ENCODE data around the gene CCR5AS.

CCR5AS gene

DNA sequence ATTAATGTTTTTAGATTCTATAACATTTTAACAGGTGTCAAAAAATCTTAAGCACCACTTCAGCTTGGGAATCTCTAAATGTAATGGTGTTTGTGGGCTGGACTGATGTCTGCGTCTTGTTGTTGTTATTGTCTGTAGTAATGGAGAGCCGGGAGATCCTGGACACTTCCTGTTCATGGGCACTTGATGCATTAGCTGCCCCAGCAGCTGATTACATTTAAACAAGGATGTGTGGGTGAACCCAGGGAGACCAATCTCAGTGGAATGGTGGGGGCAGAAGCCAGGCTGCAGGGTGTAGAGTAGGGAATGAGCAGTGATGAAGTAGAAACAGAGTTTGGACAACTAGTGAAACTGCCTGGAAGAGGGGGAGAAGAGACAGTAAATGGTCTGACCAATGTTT lies 7.8 kb downstream of the CCR5AS start:
- Histone ChIP-seq H3K4me1 (no peaks in the 10 kb centered on the region), H3K27ac (no peak overlapping the region), H3K4me3 (no peak overlapping the region), H3K36me3 (no peaks in the 10 kb centered on the region), H3K9me3 (no peaks in the 10 kb centered on the region), H3K27me3 (no peaks in the 10 kb centered on the region)
- TF ChIP-seq, protein P1, sequence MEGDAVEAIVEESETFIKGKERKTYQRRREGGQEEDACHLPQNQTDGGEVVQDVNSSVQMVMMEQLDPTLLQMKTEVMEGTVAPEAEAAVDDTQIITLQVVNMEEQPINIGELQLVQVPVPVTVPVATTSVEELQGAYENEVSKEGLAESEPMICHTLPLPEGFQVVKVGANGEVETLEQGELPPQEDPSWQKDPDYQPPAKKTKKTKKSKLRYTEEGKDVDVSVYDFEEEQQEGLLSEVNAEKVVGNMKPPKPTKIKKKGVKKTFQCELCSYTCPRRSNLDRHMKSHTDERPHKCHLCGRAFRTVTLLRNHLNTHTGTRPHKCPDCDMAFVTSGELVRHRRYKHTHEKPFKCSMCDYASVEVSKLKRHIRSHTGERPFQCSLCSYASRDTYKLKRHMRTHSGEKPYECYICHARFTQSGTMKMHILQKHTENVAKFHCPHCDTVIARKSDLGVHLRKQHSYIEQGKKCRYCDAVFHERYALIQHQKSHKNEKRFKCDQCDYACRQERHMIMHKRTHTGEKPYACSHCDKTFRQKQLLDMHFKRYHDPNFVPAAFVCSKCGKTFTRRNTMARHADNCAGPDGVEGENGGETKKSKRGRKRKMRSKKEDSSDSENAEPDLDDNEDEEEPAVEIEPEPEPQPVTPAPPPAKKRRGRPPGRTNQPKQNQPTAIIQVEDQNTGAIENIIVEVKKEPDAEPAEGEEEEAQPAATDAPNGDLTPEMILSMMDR (IDR thresholded peaks at IDR 0.05), result no peak
- intact Hi-C loops (cut with DNase I), result no loop called here
- DNase-seq (ENCODE audit: low spot score in 2 of 2), result no peak

DNA sequence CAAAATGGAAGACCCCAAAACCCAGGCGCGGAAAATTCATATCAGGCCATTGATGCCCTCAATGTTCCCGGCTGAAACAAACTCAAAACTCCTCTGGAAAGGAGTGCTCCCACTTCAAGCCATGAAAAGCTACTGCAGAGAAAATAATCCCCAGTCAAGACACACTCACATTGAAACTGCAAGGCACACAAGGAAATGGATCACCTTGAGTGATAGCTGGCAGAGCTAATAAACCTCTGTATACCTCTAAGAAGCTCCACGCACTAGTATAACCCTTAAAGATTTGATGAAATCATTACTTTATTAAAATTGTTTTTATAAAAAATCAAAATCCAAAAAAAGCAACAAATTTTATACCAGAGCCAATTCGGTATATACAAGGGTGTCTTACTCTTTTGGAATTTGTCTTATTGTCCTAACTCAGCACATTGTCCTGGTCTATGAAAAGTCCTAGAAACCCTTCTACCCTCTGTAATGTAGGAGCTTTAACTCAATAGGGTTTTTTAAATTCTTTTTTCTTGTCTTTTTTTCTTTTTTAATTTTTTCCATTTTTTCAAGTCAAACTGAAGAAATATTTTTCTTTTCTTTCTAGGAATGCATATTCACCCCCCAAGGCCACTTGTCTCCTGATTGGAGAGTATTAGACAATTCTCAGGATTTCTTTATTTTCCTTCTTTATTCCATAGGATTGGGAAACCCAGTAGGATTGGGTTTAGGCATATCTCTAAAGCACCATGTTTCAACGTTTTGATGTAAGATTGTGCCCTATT lies 8.5 kb downstream of the CCR5AS start:
- Histone ChIP-seq H3K36me3 (no peaks in the 10 kb centered on the region), H3K27me3 (no peaks in the 10 kb centered on the region), H3K27ac (no peak overlapping the region), H3K9me3 (no peaks in the 10 kb centered on the region), H3K4me3 (no peak overlapping the region), H3K4me1 (no peaks in the 10 kb centered on the region)
- no peak for DNase-seq (ENCODE audit: low spot score in 2 of 2)
- intact Hi-C loops (cut with DNase I), result no loop called here
- TF ChIP-seq, protein P1 (IDR thresholded peaks at IDR 0.05), result no peak

DNA sequence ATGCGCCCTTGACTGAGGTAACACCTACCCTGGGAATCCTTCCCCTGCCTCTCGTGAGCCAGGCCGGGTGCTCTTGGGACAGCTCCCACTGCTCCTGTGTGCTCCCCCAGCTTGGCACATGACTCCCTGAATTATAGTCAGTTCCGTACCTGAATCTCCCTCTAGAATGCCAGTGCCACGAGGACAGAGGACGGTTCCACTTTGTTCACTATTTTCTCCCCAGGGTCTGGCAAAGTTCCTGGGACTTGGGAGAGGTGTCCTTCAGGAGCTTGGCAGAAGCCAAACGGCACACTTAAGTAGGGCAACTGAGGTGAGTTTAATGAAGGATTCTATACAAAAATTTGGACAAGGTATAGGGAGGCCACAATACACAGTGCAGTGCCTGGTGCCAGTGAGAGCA lies 9.8 kb downstream of the CCR5AS start:
- intact Hi-C loops (cut with DNase I), result no loop called here
- TF ChIP-seq, protein P1 (IDR thresholded peaks at IDR 0.05), result no peak
- DNase-seq (ENCODE audit: low spot score in 2 of 2), result no peak
- no peaks in the 10 kb centered on the region for H3K36me3 ChIP-seq
- H3K9me3 ChIP-seq, result no peaks in the 10 kb centered on the region
- H3K27me3 ChIP-seq, result no peaks in the 10 kb centered on the region
- H3K27ac ChIP-seq, result no peak overlapping the region
- no peaks in the 10 kb centered on the region for H3K4me1 ChIP-seq
- H3K4me3 ChIP-seq, result no peak overlapping the region

DNA sequence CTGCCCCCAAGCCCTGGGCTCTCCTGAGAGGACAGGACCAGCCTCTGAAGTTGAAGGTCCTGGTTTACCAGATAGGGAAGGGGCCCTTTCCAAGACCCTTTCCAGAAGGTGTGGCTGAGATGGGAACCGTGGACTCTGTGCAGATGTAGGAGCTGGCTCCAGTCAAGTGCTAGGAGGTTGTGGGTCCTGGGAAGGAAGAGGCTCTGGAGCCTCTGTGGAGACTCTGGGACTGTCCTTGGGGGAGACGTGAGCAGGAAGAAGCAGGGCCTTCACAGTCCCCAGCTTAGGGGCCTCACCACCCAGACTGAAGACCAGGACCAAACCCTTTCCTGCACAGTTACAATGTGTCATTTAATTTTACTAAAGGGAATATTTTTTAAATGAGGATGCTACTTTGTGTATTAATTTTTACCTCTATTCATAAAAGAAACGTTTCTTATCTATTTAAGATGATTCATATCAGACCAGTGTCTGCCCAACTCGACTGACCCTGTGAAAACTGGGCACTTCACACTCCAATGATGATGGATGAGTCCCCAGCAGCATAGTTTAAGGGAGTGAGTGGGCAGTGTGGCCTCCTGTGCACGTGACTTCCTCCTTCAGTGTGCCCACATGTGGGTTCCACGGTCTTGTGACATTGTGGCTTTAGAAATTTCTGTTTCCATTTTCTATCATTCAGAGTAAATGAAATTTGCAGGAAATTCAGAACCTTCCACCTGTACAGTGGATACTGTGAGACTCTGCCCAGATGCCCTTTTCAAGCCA lies 10.9 kb downstream of the CCR5AS start:
- no peak for DNase-seq (ENCODE audit: low spot score in 2 of 2)
- H3K4me1 ChIP-seq, result no peaks in the 10 kb centered on the region
- intact Hi-C loops (cut with DNase I), result no loop called here
- H3K27me3 ChIP-seq, result no peaks in the 10 kb centered on the region
- H3K27ac ChIP-seq, result no peak overlapping the region
- no peaks in the 10 kb centered on the region for H3K36me3 ChIP-seq
- no peaks in the 10 kb centered on the region for H3K9me3 ChIP-seq
- TF ChIP-seq, protein P1 (IDR thresholded peaks at IDR 0.05), result no peak
- no peak overlapping the region for H3K4me3 ChIP-seq

DNA sequence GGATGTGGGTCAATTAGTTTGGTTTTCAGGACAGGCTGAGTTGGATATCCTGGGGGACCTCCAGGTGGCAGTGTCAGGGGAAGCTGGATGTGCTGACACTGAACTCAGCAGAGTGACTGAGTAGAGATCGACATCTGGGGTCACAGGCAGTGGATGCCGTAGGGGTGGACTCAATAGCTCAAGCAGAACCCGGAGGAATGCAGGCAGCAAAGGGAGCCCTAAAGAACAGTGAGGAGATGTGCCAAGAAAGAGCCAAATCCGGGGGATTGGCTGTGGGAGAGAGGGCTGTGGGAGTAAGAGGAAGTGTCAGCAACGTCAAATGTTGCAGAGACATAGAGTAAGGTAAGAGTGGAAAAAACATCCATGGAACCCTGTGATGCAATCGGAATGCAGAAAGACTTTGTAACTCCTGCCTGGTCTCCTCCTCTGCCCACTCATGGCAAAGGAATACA lies 11.6 kb downstream of the CCR5AS start:
- Histone ChIP-seq H3K27ac (no peak overlapping the region), H3K4me3 (no peak overlapping the region), H3K9me3 (no peaks in the 10 kb centered on the region), H3K36me3 (no peaks in the 10 kb centered on the region), H3K27me3 (no peaks in the 10 kb centered on the region), H3K4me1 (no peaks in the 10 kb centered on the region)
- intact Hi-C loops (cut with DNase I), result no loop called here
- TF ChIP-seq, protein P1 (IDR thresholded peaks at IDR 0.05), result no peak
- no peak for DNase-seq (ENCODE audit: low spot score in 2 of 2)

All from ascending aorta (tissue), 2 donors.